ENCODE results near the gene CDC42BPG. TPM values are rescaled to one million over a fixed set of nuclear protein-coding genes. Genes with fewer than 3 reads are reported as not detected.

CDC42BPG gene
- total and polyA plus RNA-seq, 9 of the 15 experiments (the other 6 are each of a cell fraction or from before 2014, with no cell fraction given): 0.04 to 8.8 (median 2.1) TPM

DNA sequence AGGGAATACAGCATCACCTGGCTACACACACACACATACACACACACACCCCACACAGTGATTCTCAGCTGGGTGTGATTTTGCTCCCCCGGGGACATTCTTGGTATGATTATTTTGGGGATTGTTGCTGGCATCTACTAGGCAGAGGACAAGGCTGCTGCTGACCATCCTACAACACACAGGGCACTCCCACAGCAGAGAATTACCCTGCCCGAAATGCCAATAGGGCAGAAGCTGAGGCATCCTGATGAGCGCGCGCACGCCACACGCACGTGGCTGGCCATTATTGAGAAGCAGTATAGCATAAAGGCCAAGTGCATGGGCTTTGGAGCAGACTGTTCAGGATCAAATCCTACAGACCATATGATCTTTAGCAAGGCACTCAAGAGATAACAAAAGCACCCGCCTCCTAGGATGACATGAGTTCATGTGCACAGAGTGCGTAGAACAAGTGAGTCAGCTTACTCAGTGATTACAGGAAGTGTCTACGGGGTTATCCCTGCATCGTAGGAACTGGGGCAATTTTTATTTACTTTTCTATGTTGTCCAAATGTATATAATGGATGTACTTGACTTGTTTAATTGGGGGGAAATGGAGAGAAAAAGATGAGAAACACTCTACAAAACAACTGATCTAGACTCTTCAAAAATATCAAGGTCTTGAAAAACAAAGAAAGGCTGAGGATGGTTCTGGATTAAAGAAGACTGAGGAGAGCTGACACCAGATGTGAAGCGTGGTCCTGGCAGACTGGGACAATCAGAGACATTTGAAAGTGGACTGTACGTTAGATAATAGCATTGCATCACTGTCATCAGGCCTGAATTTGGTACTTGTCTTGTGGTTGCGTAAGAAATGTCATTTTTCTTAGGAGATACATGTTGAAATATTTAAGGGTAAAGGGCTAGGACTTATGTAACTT is 41.2 kb upstream of the CDC42BPG start (continued):
- TF ChIP-seq, protein P1, sequence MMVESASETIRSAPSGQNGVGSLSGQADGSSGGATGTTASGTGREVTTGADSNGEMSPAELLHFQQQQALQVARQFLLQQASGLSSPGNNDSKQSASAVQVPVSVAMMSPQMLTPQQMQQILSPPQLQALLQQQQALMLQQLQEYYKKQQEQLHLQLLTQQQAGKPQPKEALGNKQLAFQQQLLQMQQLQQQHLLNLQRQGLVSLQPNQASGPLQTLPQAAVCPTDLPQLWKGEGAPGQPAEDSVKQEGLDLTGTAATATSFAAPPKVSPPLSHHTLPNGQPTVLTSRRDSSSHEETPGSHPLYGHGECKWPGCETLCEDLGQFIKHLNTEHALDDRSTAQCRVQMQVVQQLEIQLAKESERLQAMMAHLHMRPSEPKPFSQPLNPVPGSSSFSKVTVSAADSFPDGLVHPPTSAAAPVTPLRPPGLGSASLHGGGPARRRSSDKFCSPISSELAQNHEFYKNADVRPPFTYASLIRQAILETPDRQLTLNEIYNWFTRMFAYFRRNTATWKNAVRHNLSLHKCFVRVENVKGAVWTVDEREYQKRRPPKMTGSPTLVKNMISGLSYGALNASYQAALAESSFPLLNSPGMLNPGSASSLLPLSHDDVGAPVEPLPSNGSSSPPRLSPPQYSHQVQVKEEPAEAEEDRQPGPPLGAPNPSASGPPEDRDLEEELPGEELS (CRISPR knock-in tag; IDR thresholded peaks at IDR 0.05; ENCODE audit: borderline replicate concordance): peak; percentile 36; the same call in 1 of the 2 replicates
- peak; percentile 56; the same call in 1 of the 2 replicates for TF ChIP-seq ZNF644 (tag; IDR thresholded peaks at IDR 0.05; ENCODE audit: low read depth)
- no peak for TF ChIP-seq ZNF143 (CRISPR knock-in tag; IDR thresholded peaks at IDR 0.05)
- TF ChIP-seq ZNF324 (CRISPR knock-in tag; IDR thresholded peaks at IDR 0.05): no peak
- TF ChIP-seq, protein P2, sequence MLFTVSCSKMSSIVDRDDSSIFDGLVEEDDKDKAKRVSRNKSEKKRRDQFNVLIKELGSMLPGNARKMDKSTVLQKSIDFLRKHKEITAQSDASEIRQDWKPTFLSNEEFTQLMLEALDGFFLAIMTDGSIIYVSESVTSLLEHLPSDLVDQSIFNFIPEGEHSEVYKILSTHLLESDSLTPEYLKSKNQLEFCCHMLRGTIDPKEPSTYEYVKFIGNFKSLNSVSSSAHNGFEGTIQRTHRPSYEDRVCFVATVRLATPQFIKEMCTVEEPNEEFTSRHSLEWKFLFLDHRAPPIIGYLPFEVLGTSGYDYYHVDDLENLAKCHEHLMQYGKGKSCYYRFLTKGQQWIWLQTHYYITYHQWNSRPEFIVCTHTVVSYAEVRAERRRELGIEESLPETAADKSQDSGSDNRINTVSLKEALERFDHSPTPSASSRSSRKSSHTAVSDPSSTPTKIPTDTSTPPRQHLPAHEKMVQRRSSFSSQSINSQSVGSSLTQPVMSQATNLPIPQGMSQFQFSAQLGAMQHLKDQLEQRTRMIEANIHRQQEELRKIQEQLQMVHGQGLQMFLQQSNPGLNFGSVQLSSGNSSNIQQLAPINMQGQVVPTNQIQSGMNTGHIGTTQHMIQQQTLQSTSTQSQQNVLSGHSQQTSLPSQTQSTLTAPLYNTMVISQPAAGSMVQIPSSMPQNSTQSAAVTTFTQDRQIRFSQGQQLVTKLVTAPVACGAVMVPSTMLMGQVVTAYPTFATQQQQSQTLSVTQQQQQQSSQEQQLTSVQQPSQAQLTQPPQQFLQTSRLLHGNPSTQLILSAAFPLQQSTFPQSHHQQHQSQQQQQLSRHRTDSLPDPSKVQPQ (CRISPR knock-in tag; IDR thresholded peaks at IDR 0.05; ENCODE audit: borderline replicate concordance): no peak
- no peak for TF ChIP-seq ZNF165 (CRISPR knock-in tag; IDR thresholded peaks at IDR 0.05; ENCODE audit: borderline replicate concordance)
- TF ChIP-seq NR2F6 (CRISPR knock-in tag; IDR thresholded peaks at IDR 0.05): no peak
- no peak for TF ChIP-seq HNRNPL (IDR thresholded peaks at IDR 0.05; ENCODE audit: low read depth, low read length)
- TF ChIP-seq CCNT2 (IDR thresholded peaks at IDR 0.05; ENCODE audit: borderline replicate concordance, extremely low read depth, insufficient read length, low read depth, low read length): peak; percentile 35
- TF ChIP-seq, protein P3, sequence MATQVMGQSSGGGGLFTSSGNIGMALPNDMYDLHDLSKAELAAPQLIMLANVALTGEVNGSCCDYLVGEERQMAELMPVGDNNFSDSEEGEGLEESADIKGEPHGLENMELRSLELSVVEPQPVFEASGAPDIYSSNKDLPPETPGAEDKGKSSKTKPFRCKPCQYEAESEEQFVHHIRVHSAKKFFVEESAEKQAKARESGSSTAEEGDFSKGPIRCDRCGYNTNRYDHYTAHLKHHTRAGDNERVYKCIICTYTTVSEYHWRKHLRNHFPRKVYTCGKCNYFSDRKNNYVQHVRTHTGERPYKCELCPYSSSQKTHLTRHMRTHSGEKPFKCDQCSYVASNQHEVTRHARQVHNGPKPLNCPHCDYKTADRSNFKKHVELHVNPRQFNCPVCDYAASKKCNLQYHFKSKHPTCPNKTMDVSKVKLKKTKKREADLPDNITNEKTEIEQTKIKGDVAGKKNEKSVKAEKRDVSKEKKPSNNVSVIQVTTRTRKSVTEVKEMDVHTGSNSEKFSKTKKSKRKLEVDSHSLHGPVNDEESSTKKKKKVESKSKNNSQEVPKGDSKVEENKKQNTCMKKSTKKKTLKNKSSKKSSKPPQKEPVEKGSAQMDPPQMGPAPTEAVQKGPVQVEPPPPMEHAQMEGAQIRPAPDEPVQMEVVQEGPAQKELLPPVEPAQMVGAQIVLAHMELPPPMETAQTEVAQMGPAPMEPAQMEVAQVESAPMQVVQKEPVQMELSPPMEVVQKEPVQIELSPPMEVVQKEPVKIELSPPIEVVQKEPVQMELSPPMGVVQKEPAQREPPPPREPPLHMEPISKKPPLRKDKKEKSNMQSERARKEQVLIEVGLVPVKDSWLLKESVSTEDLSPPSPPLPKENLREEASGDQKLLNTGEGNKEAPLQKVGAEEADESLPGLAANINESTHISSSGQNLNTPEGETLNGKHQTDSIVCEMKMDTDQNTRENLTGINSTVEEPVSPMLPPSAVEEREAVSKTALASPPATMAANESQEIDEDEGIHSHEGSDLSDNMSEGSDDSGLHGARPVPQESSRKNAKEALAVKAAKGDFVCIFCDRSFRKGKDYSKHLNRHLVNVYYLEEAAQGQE (IDR thresholded peaks at IDR 0.05; ENCODE audit: borderline replicate concordance): peak; percentile 19; the same call in 1 of the 2 replicates
- TF ChIP-seq, protein P3 (CRISPR knock-in tag; IDR thresholded peaks at IDR 0.05; ENCODE audit: low read depth): no peak
- peak; percentile 82 for TF ChIP-seq ZNF316 (IDR thresholded peaks at IDR 0.05)

Data from K562 (cell line).